ENCODE data around the gene RBM38. TPM values are rescaled to one million over a fixed set of nuclear protein-coding genes. Genes with fewer than 3 reads are reported as not detected.

RBM38 gene
- total and polyA plus RNA-seq, 2 of the 13 experiments (the other 11 are each of a cell fraction or from before 2014, with no cell fraction given): 24.2 to 34.2 TPM

- no peak for TF ChIP-seq ZNF407 (CRISPR knock-in tag; IDR thresholded peaks at IDR 0.05; ENCODE audit: not compliant biosample characterization)
- TF ChIP-seq RXRB (CRISPR knock-in tag; IDR thresholded peaks at IDR 0.05; ENCODE audit: borderline replicate concordance): peak; percentile 34; the same call in 1 of the 2 replicates
- no peak for TF ChIP-seq JDP2 (CRISPR knock-in tag; IDR thresholded peaks at IDR 0.05; ENCODE audit: borderline replicate concordance)
- TF ChIP-seq CEBPB (IDR thresholded peaks at IDR 0.05; ENCODE audit: borderline replicate concordance, low read depth, low read length): no peak
- TF ChIP-seq TFAP4 (IDR thresholded peaks at IDR 0.05; ENCODE audit: borderline replicate concordance, low read depth): 0 out of 2 replicates have a peak, but pooled peaks have one; percentile 11
- TF ChIP-seq ZNF644 (CRISPR knock-in tag; IDR thresholded peaks at IDR 0.05; ENCODE audit: low read depth): no peak
- 0 out of 2 replicates have a peak, but pooled peaks have one; percentile 50 for TF ChIP-seq ZNF652 (CRISPR knock-in tag; IDR thresholded peaks at IDR 0.05; ENCODE audit: borderline replicate concordance, low read depth)
- 0 out of 2 replicates have a peak, but pooled peaks have one; percentile 27 for TF ChIP-seq FOXP4 (CRISPR knock-in tag; IDR thresholded peaks at IDR 0.05)
- TF ChIP-seq ZNF33B (CRISPR knock-in tag; IDR thresholded peaks at IDR 0.05): no peak
- TF ChIP-seq ZNF501 (CRISPR knock-in tag; IDR thresholded peaks at IDR 0.05): peak; percentile 83
- 0 out of 2 replicates have a peak, but pooled peaks have one; percentile 5 for TF ChIP-seq ZNF572 (CRISPR knock-in tag; IDR thresholded peaks at IDR 0.05)
- no peak for TF ChIP-seq JUNB (CRISPR knock-in tag; IDR thresholded peaks at IDR 0.05; ENCODE audit: borderline replicate concordance)
- TF ChIP-seq FOXP1 (IDR thresholded peaks at IDR 0.05): no peak
- no peak for TF ChIP-seq FOXP1 (CRISPR knock-in tag; IDR thresholded peaks at IDR 0.05)
- peak; percentile 100 for TF ChIP-seq SMC3 (IDR thresholded peaks at IDR 0.05; ENCODE audit: low read length)
- no peak for TF ChIP-seq CREB3 (CRISPR knock-in tag; IDR thresholded peaks at IDR 0.05)
- 0 out of 2 replicates have a peak, but pooled peaks have one; percentile 50 for TF ChIP-seq CC2D1A (CRISPR knock-in tag; IDR thresholded peaks at IDR 0.05)
Measured at GRCh38 chr20:57381596-57382503, 9.3 kb upstream of the RBM38 start (continued).
